Testis (tissue), 3 donors: ENCODE results near the gene LRPAP1. TPM values are rescaled to one million over a fixed set of nuclear protein-coding genes. Genes with fewer than 3 reads are reported as not detected.

Experiments used
- DNase-seq: peaks from one replicate; pipeline ENCODE4 v3.0.0-alpha.2; 2019
- H3K27ac ChIP-seq, 2 donors: fragments of 200-600 bp; sonication (generic); one replicate each; pipeline ENCODE4 v1.5.1; 2019
- H3K27me3 ChIP-seq: fragments of 200-600 bp; sonication (generic); one replicate; pipeline ENCODE4 v1.5.1; 2019
- H3K36me3 ChIP-seq: fragments of 200-600 bp; sonication (generic); one replicate; pipeline ENCODE4 v1.5.1; 2017; ENCODE audit warnings: low read depth; ENCODE audit errors: missing control alignments
- H3K4me1 ChIP-seq: fragments of 200-600 bp; sonication (generic); one replicate; pipeline ENCODE4 v1.5.1; 2019
- H3K4me3 ChIP-seq, 2 donors: fragments of 200-600 bp; sonication (generic); one replicate each; pipeline ENCODE4 v1.5.1; 2017 to 2019
- H3K9me3 ChIP-seq: fragments of 200-600 bp; sonication (generic); one replicate; pipeline ENCODE4 v1.5.1; 2017
- POLR2A ChIP-seq: fragments of 450-650 bp; IDR thresholded peaks from one replicate; pipeline ENCODE4 v1.6.1; 2017; ENCODE audit warnings: antibody characterized with exemption, mild to moderate bottlenecking, moderate library complexity
- WGBS, 2 donors: methylation state at CpG; one replicate each; pipeline ENCODE4 v1.1.5; 2018; 5-methylcytosine and 5-hydroxymethylcytosine counted together
- intact Hi-C: fragments of 100-400 bp; cut with DNase I; formaldehyde crosslinking; loops from one replicate; pipeline ENCODE4 v1.15.1; 2023; ENCODE audit warnings: low total_unique reads
- polyA plus RNA-seq: library from polyadenylated mRNA; stranded (reverse); fragments of 350-450 nt; fragmentation: Illumina TruSeq; extraction: RNeasy Lipid Tissue Mini Kit (QIAGEN cat#74804); gene quantifications from one replicate; pipeline ENCODE4 v1.2.3, GENCODE V29; 2014; ENCODE audit warnings: low read depth, low replicate concordance; ENCODE audit not compliant: insufficient read depth
- total RNA-seq, 2 donors: library from RNA; depleted of rRNA; stranded (reverse); fragments of >200 nt; gene quantifications; one replicate each; pipeline ENCODE4 v1.2.3, GENCODE V29; 2016
- TF ChIP-seq, protein P1 (sequence below), 3 experiments: fragments of 450-650 bp in 2 of 3; fragments of 200-600 bp in 1 of 3; sonication (generic) in 1 of 3; IDR thresholded peaks; one replicate each; pipeline ENCODE4 v1.5.1; 2016 to 2019; ENCODE audit warnings: antibody characterized with exemption in 3 of 3, mild to moderate bottlenecking in 2 of 3, moderate library complexity in 1 of 3

Gene LRPAP1
- total and polyA plus RNA-seq, 3 donors from 2014 or later = 179 to 337 (median 279) TPM

DNA sequence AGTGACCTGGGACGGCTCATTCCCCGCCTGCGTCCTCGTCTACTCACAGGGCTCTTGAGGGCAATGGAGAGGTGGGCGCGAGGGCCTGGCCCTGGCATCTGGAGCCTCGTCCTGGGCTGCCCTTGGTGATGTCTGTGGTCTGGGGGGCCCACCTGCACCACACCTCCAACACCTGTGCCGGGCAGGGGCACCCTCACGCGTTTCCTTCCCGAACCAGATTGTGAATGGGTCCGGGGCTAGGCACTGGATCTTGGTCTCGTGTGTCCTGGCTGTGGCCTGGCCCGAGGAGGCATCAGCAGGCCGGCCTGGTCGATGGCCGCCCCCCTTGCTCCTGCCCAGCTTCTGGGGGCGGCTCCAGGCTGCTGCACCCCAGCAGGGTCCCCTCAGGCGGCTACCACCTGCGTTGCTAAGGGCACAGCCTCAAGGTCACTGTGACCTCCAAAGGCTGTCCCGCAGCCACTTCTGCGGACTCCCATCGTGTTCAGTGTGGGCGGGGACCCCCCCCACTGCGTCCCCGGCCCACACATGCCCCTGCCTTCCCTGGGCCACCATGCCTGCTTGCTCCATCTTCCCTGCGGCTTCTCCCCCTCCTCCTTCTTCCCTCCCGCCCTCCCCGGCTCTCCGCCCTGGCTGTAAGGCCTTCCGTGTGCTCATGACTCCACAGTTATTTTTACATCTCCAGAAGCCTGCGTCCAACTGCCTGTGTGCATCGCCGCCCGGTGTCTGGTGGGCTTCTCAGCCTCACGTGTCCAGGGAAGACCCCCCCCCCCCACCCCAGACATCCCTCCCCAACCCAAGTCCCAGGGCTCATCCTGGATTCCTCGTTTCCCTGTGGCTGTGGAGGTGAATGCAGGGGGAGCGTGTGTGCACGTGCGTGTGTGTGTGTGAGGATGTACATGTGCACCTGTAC, 65.3 kb downstream of the LRPAP1 start:
- Histone ChIP-seq H3K36me3 (no peaks in the 10 kb centered on the region), H3K4me3 (no peak overlapping the region), H3K27ac (peak overlapping the region in 1 of 2 donors; percentile 19), H3K9me3 (no peaks in the 10 kb centered on the region), H3K4me1 (peaks cover 21% of the 10 kb centered on the region), H3K27me3 (no peaks in the 10 kb centered on the region)
- WGBS, 2 donors = 45 to 62% methylated on average over 11 to 40 of the region's 40 CpGs
- intact Hi-C loops = no loop called here
- TF ChIP-seq, protein P1, sequence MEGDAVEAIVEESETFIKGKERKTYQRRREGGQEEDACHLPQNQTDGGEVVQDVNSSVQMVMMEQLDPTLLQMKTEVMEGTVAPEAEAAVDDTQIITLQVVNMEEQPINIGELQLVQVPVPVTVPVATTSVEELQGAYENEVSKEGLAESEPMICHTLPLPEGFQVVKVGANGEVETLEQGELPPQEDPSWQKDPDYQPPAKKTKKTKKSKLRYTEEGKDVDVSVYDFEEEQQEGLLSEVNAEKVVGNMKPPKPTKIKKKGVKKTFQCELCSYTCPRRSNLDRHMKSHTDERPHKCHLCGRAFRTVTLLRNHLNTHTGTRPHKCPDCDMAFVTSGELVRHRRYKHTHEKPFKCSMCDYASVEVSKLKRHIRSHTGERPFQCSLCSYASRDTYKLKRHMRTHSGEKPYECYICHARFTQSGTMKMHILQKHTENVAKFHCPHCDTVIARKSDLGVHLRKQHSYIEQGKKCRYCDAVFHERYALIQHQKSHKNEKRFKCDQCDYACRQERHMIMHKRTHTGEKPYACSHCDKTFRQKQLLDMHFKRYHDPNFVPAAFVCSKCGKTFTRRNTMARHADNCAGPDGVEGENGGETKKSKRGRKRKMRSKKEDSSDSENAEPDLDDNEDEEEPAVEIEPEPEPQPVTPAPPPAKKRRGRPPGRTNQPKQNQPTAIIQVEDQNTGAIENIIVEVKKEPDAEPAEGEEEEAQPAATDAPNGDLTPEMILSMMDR (IDR thresholded peaks at IDR 0.05) = no peak
- DNase-seq = peak; percentile 29

GRCh38 chr4:3465698-3466671, 66.2 kb downstream of the LRPAP1 start:
- no peak for TF ChIP-seq POLR2A
- TF ChIP-seq, protein P1 (IDR thresholded peaks at IDR 0.05) = peak in 2 of 3 experiments; percentile 24 to 25
- 77 to 97% methylated on average over 5 to 41 of the region's 41 CpGs for WGBS, 2 donors
- no peak overlapping the region for H3K4me3 ChIP-seq
- no peaks in the 10 kb centered on the region for H3K9me3 ChIP-seq
- DNase-seq = peak; percentile 80
- peak overlapping the region in 1 of 2 donors; percentile 19 for H3K27ac ChIP-seq
- H3K4me1 ChIP-seq = peaks cover 21% of the 10 kb centered on the region
- intact Hi-C loops = no loop called here
- H3K27me3 ChIP-seq = no peaks in the 10 kb centered on the region
- H3K36me3 ChIP-seq = no peaks in the 10 kb centered on the region

GRCh38 chr4:3464911-3465697, 67.1 kb downstream of the LRPAP1 start:
- no peaks in the 10 kb centered on the region for H3K27me3 ChIP-seq
- peaks cover 21% of the 10 kb centered on the region for H3K4me1 ChIP-seq
- no peaks in the 10 kb centered on the region for H3K36me3 ChIP-seq
- 75 to 92% methylated on average over 9 to 21 of the region's 21 CpGs for WGBS, 2 donors
- intact Hi-C loops = no loop called here
- no peak for DNase-seq
- no peak for TF ChIP-seq POLR2A
- TF ChIP-seq, protein P1 (IDR thresholded peaks at IDR 0.05) = no peak
- H3K27ac ChIP-seq = no peak overlapping the region
- H3K9me3 ChIP-seq = no peaks in the 10 kb centered on the region
- no peak overlapping the region for H3K4me3 ChIP-seq

GRCh38 chr4:3464349-3464905, 67.8 kb downstream of the LRPAP1 start:
- WGBS, 2 donors = 76 to 85% methylated on average over 11 to 15 of the region's 15 CpGs
- no peaks in the 10 kb centered on the region for H3K36me3 ChIP-seq
- TF ChIP-seq, protein P1 (IDR thresholded peaks at IDR 0.05) = no peak
- TF ChIP-seq POLR2A = no peak
- peaks cover 21% of the 10 kb centered on the region for H3K4me1 ChIP-seq
- peak overlapping the region in 1 of 2 donors; percentile 56 for H3K4me3 ChIP-seq
- H3K9me3 ChIP-seq = no peaks in the 10 kb centered on the region
- no peak overlapping the region for H3K27ac ChIP-seq
- intact Hi-C loops = no loop called here
- DNase-seq = no peak
- H3K27me3 ChIP-seq = no peaks in the 10 kb centered on the region
